ENCODE measurements around the gene GREB1.

DNA sequence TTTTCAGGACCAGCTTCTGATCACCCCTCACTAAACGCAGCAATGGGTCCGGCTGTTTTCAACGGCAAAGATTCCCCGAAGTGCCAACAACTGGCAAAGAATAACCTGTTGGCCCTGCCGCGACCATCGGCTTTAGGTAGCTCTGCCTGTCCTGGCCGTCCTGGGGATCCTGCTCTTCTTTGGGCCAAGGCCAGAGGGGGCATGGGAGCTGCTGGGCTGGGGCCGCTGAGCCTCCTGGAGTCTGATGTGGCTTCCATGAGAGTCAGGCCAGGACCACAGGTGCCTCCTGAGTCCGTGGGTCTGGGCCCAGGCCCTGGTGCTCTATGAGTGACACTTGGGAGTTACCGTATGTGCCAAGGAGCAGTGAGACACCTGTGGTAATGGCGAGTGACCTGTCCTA, 46.9 kb downstream of the GREB1 start:
- TF ChIP-seq CTCF (IDR thresholded peaks at IDR 0.05) (no peak), POLR2A (IDR thresholded peaks at IDR 0.05) (no peak)
